ENCODE measurements around the gene EHMT1. TPM values are rescaled to one million over a fixed set of nuclear protein-coding genes. Genes with fewer than 3 reads are reported as not detected.

EHMT1 gene
- total RNA-seq, 2 experiments from 2014 or later, result 145 to 295 TPM

DNA sequence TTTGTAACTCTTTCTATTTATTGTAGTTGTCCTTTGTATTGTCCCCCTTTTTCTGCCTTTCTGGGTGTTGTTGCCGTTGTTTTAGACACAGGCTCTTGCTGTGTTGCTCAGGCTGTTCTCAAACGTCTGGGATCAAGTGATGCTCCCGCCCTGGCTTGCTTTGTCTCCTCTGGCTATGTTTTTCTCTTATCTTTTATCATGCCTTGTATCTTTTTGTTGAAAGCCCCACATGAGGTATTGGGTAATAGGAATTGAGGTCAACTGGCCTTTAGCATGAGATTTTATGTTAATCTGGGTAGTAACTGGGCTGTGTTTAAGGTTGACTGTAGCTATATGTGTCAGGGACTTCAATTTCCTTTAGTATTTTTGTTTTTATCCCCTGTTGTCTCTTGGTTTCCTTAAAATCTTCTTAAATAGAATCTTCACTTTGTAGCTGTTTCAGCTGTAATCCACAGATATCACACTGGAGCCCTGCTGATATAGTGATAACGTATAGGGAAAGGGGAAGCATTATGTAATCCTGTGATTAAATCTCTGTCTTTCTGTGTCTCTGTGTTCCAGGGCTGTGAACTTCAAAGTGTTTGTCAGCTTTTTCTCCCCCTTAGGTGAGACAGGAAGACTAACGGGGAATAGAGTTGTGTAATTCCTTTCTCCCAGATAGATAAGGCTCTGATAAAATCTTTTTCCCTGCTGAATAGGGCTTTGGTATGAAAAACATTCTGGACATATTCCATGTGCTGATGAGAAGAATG, 232.9 kb downstream of the EHMT1 start:
- Histone ChIP-seq H3K36me3 (ENCODE audit: insufficient read depth, low read length) (no peaks in the 10 kb centered on the region), H3K4me2 (ENCODE audit: low read length) (no peak overlapping the region), H3K9me3 (ENCODE audit: low read length) (peaks cover 4% of the 10 kb centered on the region; the same call in 1 of the 2 replicates), H3K79me2 (ENCODE audit: insufficient read depth, low read depth, low read length) (no peaks in the 10 kb centered on the region), H4K20me1 (ENCODE audit: insufficient read depth, low read length) (no peaks in the 10 kb centered on the region), H2AFZ (ENCODE audit: low read length) (no peak overlapping the region), H3K4me3 (ENCODE audit: low read depth, low read length, poor library complexity, severe bottlenecking) (no peak overlapping the region), H3K4me1 (ENCODE audit: insufficient read depth, low read length, poor library complexity, severe bottlenecking) (no peaks in the 10 kb centered on the region), H3K9me2 (ENCODE audit: insufficient read depth, low read length) (no peaks in the 10 kb centered on the region), H3K27ac (ENCODE audit: low read depth, low read length, poor library complexity, severe bottlenecking) (no peak overlapping the region)
- ChIA-PET CTCF (ENCODE audit: unreplicated experiment) (no interaction called here), POLR2A (no interaction called here)
- no TSS peak for BruUV-seq (replicated peaks)
- TF ChIP-seq EZH2phosphoT487 (IDR thresholded peaks at IDR 0.05; ENCODE audit: borderline replicate concordance, low read depth, low read length), result no peak
- TF ChIP-seq, protein P1, sequence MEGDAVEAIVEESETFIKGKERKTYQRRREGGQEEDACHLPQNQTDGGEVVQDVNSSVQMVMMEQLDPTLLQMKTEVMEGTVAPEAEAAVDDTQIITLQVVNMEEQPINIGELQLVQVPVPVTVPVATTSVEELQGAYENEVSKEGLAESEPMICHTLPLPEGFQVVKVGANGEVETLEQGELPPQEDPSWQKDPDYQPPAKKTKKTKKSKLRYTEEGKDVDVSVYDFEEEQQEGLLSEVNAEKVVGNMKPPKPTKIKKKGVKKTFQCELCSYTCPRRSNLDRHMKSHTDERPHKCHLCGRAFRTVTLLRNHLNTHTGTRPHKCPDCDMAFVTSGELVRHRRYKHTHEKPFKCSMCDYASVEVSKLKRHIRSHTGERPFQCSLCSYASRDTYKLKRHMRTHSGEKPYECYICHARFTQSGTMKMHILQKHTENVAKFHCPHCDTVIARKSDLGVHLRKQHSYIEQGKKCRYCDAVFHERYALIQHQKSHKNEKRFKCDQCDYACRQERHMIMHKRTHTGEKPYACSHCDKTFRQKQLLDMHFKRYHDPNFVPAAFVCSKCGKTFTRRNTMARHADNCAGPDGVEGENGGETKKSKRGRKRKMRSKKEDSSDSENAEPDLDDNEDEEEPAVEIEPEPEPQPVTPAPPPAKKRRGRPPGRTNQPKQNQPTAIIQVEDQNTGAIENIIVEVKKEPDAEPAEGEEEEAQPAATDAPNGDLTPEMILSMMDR (conservative IDR thresholded peaks at IDR 0.05; ENCODE audit: low read length), result no peak
- intact Hi-C loops (cut with micrococcal nuclease; ENCODE audit: unreplicated experiment), result no loop called here
- DNase-seq (ENCODE audit: low spot score), result no peak

DNA sequence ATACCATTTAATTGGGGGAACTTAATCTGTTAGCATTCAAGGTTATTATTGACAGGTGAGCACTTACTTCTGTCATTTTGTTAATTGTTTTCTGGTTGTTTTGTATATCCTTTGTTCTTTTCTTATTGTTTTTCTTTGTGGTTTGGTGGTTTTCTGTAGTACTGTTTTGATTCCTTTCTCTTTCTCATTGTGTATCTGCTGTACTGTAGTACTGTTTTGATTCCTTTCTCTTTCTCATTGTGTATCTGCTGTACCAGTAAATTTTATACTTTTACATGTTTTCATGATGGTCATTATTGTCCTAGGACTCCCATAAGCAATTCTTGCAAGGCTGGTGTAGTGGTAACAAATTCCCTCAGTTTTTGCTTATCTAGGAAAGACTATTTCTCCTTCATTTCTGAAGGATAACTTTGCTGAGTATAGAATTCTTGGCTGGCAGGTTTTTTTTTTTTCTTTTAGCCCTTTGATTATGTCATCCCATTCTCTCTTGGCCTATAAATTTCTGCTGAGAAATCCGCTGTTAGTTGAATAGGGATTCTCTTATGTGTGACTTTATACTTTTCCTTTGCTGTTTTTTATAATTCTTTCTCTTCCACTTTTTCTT, 234.7 kb downstream of the EHMT1 start:
- no TSS peak for BruUV-seq (replicated peaks)
- CTCF ChIA-PET (ENCODE audit: unreplicated experiment), result no interaction called here
- Histone ChIP-seq H3K79me2 (ENCODE audit: insufficient read depth, low read depth, low read length) (no peaks in the 10 kb centered on the region), H3K4me1 (ENCODE audit: insufficient read depth, low read length, poor library complexity, severe bottlenecking) (no peaks in the 10 kb centered on the region), H3K9me2 (ENCODE audit: insufficient read depth, low read length) (no peaks in the 10 kb centered on the region), H2AFZ (ENCODE audit: low read length) (no peak overlapping the region), H3K9me3 (ENCODE audit: low read length) (peaks cover 4% of the 10 kb centered on the region; the same call in 1 of the 2 replicates), H4K20me1 (ENCODE audit: insufficient read depth, low read length) (no peaks in the 10 kb centered on the region), H3K4me3 (ENCODE audit: low read depth, low read length, poor library complexity, severe bottlenecking) (no peak overlapping the region), H3K36me3 (ENCODE audit: insufficient read depth, low read length) (no peaks in the 10 kb centered on the region), H3K27ac (ENCODE audit: low read depth, low read length, poor library complexity, severe bottlenecking) (no peak overlapping the region), H3K4me2 (ENCODE audit: low read length) (no peak overlapping the region)
- TF ChIP-seq, protein P1 (conservative IDR thresholded peaks at IDR 0.05; ENCODE audit: low read length), result no peak
- TF ChIP-seq EZH2phosphoT487 (IDR thresholded peaks at IDR 0.05; ENCODE audit: borderline replicate concordance, low read depth, low read length), result no peak
- DNase-seq (ENCODE audit: low spot score), result no peak
- POLR2A ChIA-PET, result no interaction called here
- intact Hi-C loops (cut with micrococcal nuclease; ENCODE audit: unreplicated experiment), result no loop called here

DNA sequence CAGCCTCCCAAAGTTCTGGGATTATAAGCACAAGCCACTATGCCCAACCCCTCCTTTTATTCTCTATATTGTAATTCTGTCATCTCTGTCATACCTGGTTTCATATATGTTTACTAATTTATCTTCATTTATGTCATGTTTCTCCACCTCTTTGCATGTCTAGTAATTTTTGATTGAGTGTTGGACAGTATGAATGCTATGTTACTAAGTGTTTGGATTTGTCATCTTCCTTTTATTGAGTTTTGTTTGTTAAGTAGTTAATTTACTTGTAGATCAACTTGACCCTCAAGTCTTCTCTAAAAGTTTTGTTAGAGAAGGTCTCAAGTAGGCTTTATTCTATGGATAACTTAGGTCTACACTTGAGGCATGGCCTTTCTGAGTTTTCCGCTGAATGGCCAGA, 241.6 kb downstream of the EHMT1 start:
- H3K27ac ChIP-seq (ENCODE audit: low read depth, low read length, poor library complexity, severe bottlenecking), result no peak overlapping the region
- H3K9me2 ChIP-seq (ENCODE audit: insufficient read depth, low read length), result no peaks in the 10 kb centered on the region
- H3K4me3 ChIP-seq (ENCODE audit: low read depth, low read length, poor library complexity, severe bottlenecking), result no peak overlapping the region
- no peak for DNase-seq (ENCODE audit: low spot score)
- BruUV-seq (replicated peaks), result no TSS peak
- TF ChIP-seq EZH2phosphoT487 (IDR thresholded peaks at IDR 0.05; ENCODE audit: borderline replicate concordance, low read depth, low read length), result no peak
- TF ChIP-seq, protein P1 (conservative IDR thresholded peaks at IDR 0.05; ENCODE audit: low read length), result no peak
- no peak overlapping the region for H2AFZ ChIP-seq (ENCODE audit: low read length)
- H3K36me3 ChIP-seq (ENCODE audit: insufficient read depth, low read length), result no peaks in the 10 kb centered on the region
- H3K4me2 ChIP-seq (ENCODE audit: low read length), result no peak overlapping the region
- ChIA-PET CTCF (ENCODE audit: unreplicated experiment) (no interaction called here), POLR2A (interaction anchor here (0.6 kb wide), 1 partner anchor 1189 kb away, joined by 5 read pairs; no protein-coding TSS in a partner anchor)
- H3K79me2 ChIP-seq (ENCODE audit: insufficient read depth, low read depth, low read length), result no peaks in the 10 kb centered on the region
- no peaks in the 10 kb centered on the region for H4K20me1 ChIP-seq (ENCODE audit: insufficient read depth, low read length)
- H3K4me1 ChIP-seq (ENCODE audit: insufficient read depth, low read length, poor library complexity, severe bottlenecking), result no peaks in the 10 kb centered on the region
- no peaks in the 10 kb centered on the region for H3K9me3 ChIP-seq (ENCODE audit: low read length)
- intact Hi-C loops (cut with micrococcal nuclease; ENCODE audit: unreplicated experiment), result no loop called here
